ENCODE data around the gene IFNG.

The IFNG gene

GRCh38 chr12:68163560-68164081 is 4.1 kb upstream of the IFNG start:
- DNase-seq = no peak

GRCh38 chr12:68162374-68162773 is 2.8 kb upstream of the IFNG start:
- no peak for DNase-seq

GRCh38 chr12:68158432-68158831 is 1.1 kb downstream of the IFNG start:
- DNase-seq = no peak

GRCh38 chr12:68157380-68157779 is 2.2 kb downstream of the IFNG start:
- no peak for DNase-seq

GRCh38 chr12:68156636-68157035 is 2.9 kb downstream of the IFNG start:
- no peak for DNase-seq

GRCh38 chr12:68154779-68155178 is 4.8 kb downstream of the IFNG start:
- no peak for DNase-seq

GRCh38 chr12:68148261-68148951 is 11.1 kb downstream of the IFNG start:
- DNase-seq = no peak

- DNase-seq = no peak
Observed at GRCh38 chr12:68140556-68140955, 19.0 kb downstream of the IFNG start.

GRCh38 chr12:68139941-68140340 is 19.6 kb downstream of the IFNG start:
- no peak for DNase-seq

- DNase-seq = no peak
Observed at GRCh38 chr12:68139001-68139400, 20.5 kb downstream of the IFNG start.

- no peak for DNase-seq
Observed at GRCh38 chr12:68138480-68138879, 21.1 kb downstream of the IFNG start.

- no peak for DNase-seq
Observed at GRCh38 chr12:68137335-68137830, 22.2 kb downstream of the IFNG start.

- DNase-seq = no peak
Observed at GRCh38 chr12:68135520-68135919, 24.0 kb downstream of the IFNG start.

GRCh38 chr12:68131867-68132414 is 27.6 kb downstream of the IFNG start:
- no peak for DNase-seq

- DNase-seq = no peak
Observed at GRCh38 chr12:68129979-68130378, 29.6 kb downstream of the IFNG start.

GRCh38 chr12:68122236-68122920 is 37.2 kb downstream of the IFNG start:
- no peak for DNase-seq

- DNase-seq = no peak
Observed at GRCh38 chr12:68121143-68121542, 38.4 kb downstream of the IFNG start.

GRCh38 chr12:68119724-68120211 is 39.8 kb downstream of the IFNG start:
- DNase-seq = no peak

GRCh38 chr12:68119250-68119649 is 40.3 kb downstream of the IFNG start:
- DNase-seq = no peak

GRCh38 chr12:68118096-68118755 is 41.3 kb downstream of the IFNG start:
- no peak for DNase-seq

GRCh38 chr12:68117661-68118060 is 41.9 kb downstream of the IFNG start:
- DNase-seq = no peak

- DNase-seq = no peak
Observed at GRCh38 chr12:68115281-68115680, 44.3 kb downstream of the IFNG start.

GRCh38 chr12:68114606-68115005 is 44.9 kb downstream of the IFNG start:
- no peak for DNase-seq
